OCI-LY3 (cell line): ENCODE data around the gene CNN2.

Experiments used
- EZH2phosphoT487 ChIP-seq: fragments of 200-600 bp; shearing (Covaris generic); IDR thresholded peaks from 2 replicates; pipeline ENCODE4 v1.6.1; 2018; ENCODE audit warnings: antibody characterized with exemption, mixed run types, low read depth
- TF ChIP-seq, protein P1 (sequence below): fragments of 200-600, 300-600 bp; sonication (generic); IDR thresholded peaks from 2 replicates; pipeline ENCODE4 v1.5.1; 2014; ENCODE audit warnings: antibody characterized with exemption, low read length, low read depth

DNA sequence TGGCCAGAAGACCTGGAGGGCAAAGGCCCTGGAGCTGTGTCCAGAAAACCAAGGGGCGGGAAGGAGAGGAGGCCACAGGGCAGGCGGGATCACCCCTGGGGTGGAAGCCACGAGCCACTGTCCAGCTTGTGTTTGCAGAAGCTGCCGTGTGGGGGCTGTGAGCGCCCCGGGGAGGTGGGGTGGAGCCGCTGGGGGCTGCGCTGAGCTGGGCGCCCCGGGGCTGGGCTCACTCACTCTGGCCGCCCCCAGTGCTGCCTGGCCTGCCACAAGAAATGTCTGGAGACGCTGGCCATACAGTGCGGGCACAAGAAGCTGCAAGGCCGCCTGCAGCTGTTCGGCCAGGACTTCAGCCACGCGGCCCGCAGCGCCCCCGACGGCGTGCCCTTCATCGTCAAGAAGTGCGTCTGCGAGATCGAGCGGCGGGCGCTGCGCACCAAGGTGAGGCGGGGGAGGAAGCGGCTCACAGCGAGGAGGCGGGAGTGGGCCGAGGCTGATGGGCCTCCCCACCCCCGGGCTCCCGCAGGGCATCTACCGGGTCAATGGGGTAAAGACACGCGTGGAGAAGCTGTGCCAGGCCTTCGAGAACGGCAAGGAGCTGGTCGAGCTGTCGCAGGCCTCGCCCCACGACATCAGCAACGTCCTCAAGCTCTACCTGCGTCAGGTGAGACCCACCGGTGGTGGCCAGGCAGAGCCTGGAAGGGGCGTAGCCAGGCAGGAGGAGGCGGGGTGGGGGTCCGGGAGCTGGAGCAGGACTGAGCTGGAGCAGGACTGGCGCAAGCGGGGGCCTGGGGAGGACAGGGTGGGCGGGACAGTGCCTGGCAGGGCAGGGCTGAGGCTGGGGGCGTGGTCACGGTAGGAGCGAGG is 55.1 kb downstream of the CNN2 start:
- TF ChIP-seq, protein P1, sequence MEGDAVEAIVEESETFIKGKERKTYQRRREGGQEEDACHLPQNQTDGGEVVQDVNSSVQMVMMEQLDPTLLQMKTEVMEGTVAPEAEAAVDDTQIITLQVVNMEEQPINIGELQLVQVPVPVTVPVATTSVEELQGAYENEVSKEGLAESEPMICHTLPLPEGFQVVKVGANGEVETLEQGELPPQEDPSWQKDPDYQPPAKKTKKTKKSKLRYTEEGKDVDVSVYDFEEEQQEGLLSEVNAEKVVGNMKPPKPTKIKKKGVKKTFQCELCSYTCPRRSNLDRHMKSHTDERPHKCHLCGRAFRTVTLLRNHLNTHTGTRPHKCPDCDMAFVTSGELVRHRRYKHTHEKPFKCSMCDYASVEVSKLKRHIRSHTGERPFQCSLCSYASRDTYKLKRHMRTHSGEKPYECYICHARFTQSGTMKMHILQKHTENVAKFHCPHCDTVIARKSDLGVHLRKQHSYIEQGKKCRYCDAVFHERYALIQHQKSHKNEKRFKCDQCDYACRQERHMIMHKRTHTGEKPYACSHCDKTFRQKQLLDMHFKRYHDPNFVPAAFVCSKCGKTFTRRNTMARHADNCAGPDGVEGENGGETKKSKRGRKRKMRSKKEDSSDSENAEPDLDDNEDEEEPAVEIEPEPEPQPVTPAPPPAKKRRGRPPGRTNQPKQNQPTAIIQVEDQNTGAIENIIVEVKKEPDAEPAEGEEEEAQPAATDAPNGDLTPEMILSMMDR, result no peak
- TF ChIP-seq EZH2phosphoT487, result no peak
